HEK293 (cell line): Measurements from ENCODE around the gene COQ7.

Source experiments
- MYNN ChIP-seq: fragments of 450-650 bp; formaldehyde crosslinking; IDR thresholded peaks from 2 replicates; pipeline ENCODE4 v1.5.1; 2016; ENCODE audit warnings: missing biosample characterization, missing genetic modification characterization, borderline replicate concordance
- ZBTB8A ChIP-seq: fragments of 450-650 bp; formaldehyde crosslinking; IDR thresholded peaks from 2 replicates; pipeline ENCODE4 v1.5.1; 2016; ENCODE audit warnings: missing biosample characterization, missing genetic modification characterization
- ZNF23 ChIP-seq: fragments of 450-650 bp; formaldehyde crosslinking; IDR thresholded peaks from 2 replicates; pipeline ENCODE4 v1.5.1; 2016; ENCODE audit warnings: missing biosample characterization, missing genetic modification characterization, borderline replicate concordance
- ZNF274 ChIP-seq, 2 experiments: fragments of 200-500 bp in 1 of 2; fragments of 450-650 bp in 1 of 2; sonication (Bioruptor generic) in 1 of 2; formaldehyde crosslinking in 1 of 2; IDR thresholded peaks; 2 replicates each; pipeline versions ENCODE4 v1.5.1 to v1.6.1; 2014 to 2016; ENCODE audit warnings: borderline replicate concordance in 1 of 2, inconsistent platforms in 1 of 2, low read length in 1 of 2, missing biosample characterization in 1 of 2, missing genetic modification characterization in 1 of 2
- TF ChIP-seq, protein P1 (sequence below): fragments of 450-650 bp; formaldehyde crosslinking; conservative IDR thresholded peaks from 2 replicates; pipeline ENCODE4 v1.5.1; 2016; ENCODE audit warnings: low read depth, missing biosample characterization, missing genetic modification characterization
- TF ChIP-seq, protein P2 (sequence below): fragments of 450-650 bp; formaldehyde crosslinking; optimal IDR thresholded peaks from 2 replicates; pipeline ENCODE3; 2016; ENCODE audit warnings: missing biosample characterization, mild to moderate bottlenecking, missing genetic modification characterization
- TF ChIP-seq, protein P3 (sequence below): fragments of 450-650 bp; formaldehyde crosslinking; IDR thresholded peaks from 2 replicates; pipeline ENCODE4 v1.5.1; 2016; ENCODE audit warnings: missing biosample characterization, missing genetic modification characterization

DNA sequence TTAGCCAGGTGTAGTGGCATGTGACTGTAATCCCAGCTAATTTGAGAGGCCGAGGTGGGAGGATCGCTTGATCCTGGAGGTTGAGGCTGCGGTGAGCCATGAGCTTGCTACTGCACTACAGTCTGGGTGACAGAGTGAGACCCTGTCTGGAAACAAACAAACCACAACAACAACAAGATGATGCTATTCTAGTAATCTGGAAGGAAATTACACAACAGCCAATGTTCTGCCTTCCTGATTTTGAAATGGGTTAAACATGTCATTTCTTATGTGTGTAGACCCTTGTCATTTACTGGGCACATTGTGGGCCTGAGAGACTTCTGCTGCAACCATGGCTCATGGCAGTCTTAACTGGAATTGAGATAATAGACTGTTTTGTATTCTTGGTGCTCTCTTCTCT is 5.9 kb downstream of the COQ7 start:
- no peak for TF ChIP-seq ZBTB8A (tag by site-specific recombination)
- TF ChIP-seq, protein P1, sequence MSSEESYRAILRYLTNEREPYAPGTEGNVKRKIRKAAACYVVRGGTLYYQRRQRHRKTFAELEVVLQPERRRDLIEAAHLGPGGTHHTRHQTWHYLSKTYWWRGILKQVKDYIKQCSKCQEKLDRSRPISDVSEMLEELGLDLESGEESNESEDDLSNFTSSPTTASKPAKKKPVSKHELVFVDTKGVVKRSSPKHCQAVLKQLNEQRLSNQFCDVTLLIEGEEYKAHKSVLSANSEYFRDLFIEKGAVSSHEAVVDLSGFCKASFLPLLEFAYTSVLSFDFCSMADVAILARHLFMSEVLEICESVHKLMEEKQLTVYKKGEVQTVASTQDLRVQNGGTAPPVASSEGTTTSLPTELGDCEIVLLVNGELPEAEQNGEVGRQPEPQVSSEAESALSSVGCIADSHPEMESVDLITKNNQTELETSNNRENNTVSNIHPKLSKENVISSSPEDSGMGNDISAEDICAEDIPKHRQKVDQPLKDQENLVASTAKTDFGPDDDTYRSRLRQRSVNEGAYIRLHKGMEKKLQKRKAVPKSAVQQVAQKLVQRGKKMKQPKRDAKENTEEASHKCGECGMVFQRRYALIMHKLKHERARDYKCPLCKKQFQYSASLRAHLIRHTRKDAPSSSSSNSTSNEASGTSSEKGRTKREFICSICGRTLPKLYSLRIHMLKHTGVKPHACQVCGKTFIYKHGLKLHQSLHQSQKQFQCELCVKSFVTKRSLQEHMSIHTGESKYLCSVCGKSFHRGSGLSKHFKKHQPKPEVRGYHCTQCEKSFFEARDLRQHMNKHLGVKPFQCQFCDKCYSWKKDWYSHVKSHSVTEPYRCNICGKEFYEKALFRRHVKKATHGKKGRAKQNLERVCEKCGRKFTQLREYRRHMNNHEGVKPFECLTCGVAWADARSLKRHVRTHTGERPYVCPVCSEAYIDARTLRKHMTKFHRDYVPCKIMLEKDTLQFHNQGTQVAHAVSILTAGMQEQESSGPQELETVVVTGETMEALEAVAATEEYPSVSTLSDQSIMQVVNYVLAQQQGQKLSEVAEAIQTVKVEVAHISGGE (tag by site-specific recombination), result no peak
- TF ChIP-seq, protein P2, sequence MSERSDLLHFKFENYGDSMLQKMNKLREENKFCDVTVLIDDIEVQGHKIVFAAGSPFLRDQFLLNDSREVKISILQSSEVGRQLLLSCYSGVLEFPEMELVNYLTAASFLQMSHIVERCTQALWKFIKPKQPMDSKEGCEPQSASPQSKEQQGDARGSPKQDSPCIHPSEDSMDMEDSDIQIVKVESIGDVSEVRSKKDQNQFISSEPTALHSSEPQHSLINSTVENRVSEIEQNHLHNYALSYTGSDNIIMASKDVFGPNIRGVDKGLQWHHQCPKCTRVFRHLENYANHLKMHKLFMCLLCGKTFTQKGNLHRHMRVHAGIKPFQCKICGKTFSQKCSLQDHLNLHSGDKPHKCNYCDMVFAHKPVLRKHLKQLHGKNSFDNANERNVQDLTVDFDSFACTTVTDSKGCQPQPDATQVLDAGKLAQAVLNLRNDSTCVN, result no peak
- no peak for TF ChIP-seq ZNF23 (tag by site-specific recombination)
- TF ChIP-seq, protein P3, sequence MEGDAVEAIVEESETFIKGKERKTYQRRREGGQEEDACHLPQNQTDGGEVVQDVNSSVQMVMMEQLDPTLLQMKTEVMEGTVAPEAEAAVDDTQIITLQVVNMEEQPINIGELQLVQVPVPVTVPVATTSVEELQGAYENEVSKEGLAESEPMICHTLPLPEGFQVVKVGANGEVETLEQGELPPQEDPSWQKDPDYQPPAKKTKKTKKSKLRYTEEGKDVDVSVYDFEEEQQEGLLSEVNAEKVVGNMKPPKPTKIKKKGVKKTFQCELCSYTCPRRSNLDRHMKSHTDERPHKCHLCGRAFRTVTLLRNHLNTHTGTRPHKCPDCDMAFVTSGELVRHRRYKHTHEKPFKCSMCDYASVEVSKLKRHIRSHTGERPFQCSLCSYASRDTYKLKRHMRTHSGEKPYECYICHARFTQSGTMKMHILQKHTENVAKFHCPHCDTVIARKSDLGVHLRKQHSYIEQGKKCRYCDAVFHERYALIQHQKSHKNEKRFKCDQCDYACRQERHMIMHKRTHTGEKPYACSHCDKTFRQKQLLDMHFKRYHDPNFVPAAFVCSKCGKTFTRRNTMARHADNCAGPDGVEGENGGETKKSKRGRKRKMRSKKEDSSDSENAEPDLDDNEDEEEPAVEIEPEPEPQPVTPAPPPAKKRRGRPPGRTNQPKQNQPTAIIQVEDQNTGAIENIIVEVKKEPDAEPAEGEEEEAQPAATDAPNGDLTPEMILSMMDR (tag by site-specific recombination), result no peak
- no peak for TF ChIP-seq MYNN (tag by site-specific recombination)
- TF ChIP-seq ZNF274 (IDR thresholded peaks at IDR 0.05; ENCODE audit: low read length), result no peak
- TF ChIP-seq ZNF274 (tag by site-specific recombination; IDR thresholded peaks at IDR 0.05; ENCODE audit: borderline replicate concordance), result no peak
